GM18519 (cell line): ENCODE results near the gene USP32.
A peak's percentile ranks its signal among the peaks of the same experiment; 100 is the strongest.
"Not testable (repeated sequence)": the region's sequence is repeated elsewhere in the genome, so short reads cannot be mapped to it uniquely, and the experiment has no call there.

ENCODE experiments used
- ATAC-seq: cut with Tn5 transposase; IDR thresholded peaks from one replicate; pipeline ENCODE4 v1.9.1; 2021; ENCODE audit warnings: mild to moderate bottlenecking, moderate library complexity; ENCODE audit not compliant: unreplicated experiment, low FRiP score

The USP32 gene

DNA sequence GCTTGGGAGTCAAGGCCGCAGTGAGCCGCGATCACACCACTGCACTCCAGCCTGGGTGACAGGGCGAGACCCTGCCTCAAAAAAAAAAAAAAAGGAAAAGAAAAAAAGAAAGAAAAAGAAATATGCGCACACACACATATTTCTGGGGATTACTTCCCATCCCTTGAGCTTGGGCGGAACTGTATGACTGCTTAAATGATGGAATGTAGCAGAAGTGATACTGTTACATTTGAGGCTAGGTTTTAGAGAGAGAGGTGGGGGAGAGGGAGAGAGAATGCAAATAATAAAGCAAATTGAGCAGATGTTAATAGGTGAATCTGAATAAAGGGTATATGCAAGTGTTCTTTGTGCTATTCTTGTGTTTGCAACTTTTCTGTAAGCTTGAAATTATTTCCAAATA is 12.0 kb upstream of the USP32 start:
- ATAC-seq, result no peak

GRCh38 chr17:60403523-60403810 is 11.5 kb upstream of the USP32 start:
- no peak for ATAC-seq

DNA sequence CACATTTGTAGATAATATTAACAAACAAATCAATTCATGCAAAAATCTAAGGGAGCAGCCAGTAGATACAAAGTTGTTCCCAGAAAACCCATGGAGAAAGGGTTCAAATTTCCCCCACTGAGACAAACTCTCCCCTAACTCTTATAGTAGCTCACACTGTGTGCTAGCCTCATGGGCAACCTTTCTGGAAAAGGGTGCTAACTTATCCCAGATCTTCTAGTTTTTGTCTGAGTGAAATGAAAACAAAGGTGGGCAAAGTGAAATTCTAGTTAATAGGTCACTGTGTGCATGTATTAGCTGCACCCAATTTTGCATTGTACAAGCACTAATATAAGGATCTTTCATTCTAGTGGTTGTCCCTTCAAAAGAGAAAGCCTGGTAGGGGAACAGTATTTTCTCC is 9.9 kb upstream of the USP32 start:
- no peak for ATAC-seq

DNA sequence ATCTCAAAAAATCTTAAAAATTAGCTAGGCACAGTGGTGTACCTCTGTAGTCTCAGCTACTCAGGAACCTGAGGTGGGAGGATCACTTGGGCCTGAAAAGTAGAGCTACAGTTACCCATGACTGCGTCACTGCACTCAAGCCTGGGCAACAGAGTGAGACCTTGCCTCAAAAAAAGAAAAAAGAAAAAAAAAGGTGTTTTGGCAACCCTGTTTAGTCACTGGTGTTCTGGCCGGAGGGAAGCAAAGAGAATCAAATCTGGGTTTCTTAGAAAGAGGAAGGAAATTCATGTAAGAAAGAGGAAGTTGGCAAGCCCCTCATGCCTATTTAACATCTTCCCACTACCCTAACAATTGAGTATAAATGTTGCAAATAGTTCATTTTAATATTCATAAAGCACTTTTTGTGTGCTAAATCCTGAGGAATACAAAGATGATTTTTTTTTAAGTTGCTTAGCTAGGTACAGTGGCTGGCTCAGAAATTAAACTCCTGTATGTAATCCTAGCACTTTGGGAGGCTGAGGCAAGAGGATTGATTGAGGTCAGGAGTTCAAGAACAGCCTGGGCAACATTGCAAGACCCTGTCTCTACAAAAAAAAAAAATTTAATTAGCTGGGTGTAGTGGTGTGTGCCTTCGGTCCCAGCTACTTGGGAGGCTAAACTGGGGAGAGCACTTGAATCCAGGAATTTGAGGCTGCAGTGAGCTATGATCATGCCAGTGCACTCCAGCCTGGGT is 6.5 kb upstream of the USP32 start:
- ATAC-seq, result peak; percentile 43

GRCh38 chr17:60396412-60396811 is 4.5 kb upstream of the USP32 start:
- ATAC-seq, result no peak

GRCh38 chr17:60395508-60396065 is 3.7 kb upstream of the USP32 start:
- no peak for ATAC-seq

DNA sequence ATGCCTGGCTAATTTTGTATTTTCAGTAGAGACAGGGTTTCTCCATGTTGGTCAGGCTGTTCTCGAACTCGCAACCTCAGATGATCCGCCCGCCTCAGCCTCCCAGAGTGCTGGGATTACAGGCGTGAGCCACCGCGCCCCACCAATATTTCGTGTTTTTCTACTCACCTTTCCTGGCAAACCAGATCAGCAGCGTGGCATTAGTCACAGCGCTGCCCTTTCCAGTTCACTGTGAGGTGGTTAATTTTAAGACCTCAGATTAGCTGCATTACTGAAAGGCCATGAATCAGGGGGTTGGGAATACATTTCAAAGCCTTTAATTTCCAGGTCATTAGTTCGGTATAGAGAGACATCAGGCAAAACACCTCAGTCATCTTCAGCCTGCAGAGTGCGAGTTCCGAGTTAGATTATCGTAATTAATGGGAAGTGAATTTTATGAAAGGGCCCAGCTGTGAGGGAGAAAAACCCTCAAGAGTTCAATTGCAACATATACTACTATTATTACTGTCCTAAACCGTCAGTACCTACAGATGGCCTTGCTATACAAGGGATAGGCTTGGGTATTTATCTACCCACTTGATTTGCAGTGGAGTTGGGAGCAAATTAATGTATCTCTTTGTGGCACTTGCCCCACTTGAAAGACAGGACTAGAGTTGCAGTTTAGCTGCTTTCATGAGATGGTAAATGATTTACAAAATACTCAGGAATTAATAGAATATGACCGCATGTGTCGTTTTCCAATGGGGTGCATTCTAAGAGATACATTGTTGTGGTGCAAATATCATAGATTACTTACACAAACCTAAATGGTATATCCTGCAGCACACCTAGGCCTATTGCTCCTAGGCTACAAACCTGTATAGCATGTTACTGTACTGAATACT is 2.1 kb upstream of the USP32 start:
- no peak for ATAC-seq

- ATAC-seq, result no peak
Measured at GRCh38 chr17:60392845-60393702, 1.1 kb upstream of the USP32 start.

DNA sequence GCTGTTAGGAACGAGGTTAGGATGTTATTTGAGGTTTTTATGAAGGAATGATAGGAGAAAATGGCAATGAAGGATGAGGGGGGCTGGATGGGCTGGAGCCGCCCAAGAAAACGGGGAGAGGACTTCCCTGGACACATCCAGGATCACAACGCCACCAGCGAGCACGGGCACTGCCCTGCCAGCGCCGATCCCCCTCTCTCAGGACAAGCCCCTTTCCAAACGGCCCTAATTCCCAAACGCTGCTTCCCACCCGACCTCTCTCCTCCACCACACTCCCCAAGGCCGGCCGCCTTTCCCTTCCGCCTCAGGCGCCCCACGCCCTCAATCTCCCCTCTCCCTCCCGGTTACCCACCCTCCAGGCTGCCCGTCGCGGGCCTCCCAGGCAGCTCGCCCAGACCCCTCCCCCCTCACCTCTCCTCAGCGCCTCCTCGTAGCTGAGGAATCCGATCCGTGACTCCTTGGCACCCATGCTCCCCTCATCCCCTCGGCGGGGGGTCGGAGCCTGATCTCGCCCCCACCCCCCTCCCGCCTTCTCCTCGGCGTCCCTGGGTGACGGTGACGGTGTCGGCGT is 377 bp downstream of the USP32 start:
- no peak for ATAC-seq

- no peak for ATAC-seq
Measured at GRCh38 chr17:60390925-60391470, 935 bp downstream of the USP32 start.

DNA sequence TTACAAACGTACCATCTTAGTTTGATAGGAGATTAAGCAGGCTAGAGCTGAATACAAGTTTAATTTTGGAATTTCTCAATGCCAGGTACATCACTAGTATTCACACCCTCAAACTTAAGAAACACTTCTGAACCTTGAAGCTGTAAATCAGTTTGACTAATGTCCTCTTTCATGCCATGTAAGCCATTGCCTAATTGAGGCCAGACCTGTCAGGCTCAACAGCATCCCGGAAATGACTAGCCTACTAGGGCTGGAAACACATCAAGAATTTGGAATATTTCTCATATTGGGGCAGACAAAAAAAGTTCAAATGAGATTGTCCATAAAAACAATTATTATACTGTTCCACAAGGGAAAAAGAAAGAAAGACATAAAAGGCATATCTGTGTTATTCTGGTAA is 1.7 kb downstream of the USP32 start:
- ATAC-seq, result no peak

GRCh38 chr17:60388742-60389141 is 3.2 kb downstream of the USP32 start:
- no peak for ATAC-seq

GRCh38 chr17:60387666-60388065 is 4.3 kb downstream of the USP32 start:
- ATAC-seq, result no peak

DNA sequence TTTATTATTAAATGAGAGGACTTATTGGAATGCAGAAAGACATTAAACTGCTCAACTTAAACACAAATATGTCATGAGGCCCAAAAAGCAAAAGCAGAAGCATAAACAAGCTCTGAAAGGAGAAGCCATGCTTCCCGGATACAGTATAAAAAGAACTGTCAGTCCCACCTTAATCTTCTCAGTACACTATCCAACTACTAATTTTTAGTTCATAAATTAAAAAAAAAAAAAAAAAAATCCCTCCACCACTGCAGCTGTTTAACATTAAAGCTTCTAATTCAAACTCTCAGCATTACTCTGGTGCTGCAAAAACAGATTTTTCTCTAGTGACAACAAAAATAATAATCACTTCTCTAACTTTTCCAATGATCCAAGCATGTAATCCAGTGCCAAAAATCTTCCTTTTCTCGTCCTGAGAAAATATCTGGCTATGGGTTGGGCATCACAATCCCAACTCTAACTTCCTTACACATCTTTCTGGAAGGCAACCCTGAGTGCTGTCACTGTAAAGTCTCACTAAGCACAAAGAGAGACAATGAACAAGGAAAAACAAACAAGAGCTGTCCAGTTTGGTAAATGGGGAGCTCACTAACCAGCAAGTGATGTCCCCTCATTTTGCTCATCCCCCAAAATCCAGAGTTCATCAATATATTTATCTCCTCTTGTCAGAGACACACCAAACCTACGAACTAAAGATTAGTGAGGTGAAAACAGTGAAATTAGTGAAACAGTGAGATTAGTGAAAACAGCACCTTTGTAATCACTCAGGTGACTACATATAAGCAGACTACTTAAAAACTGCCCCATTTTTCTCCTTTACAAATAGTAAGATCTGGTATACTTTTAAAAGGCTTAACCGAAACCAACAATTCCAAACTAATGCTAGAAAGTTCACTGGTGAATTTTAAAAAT is 5.5 kb downstream of the USP32 start:
- ATAC-seq, result no peak

GRCh38 chr17:60384921-60385320 is 7.0 kb downstream of the USP32 start:
- not testable (repeated sequence) for ATAC-seq

- ATAC-seq, result no peak
Measured at GRCh38 chr17:60383379-60383778, 8.6 kb downstream of the USP32 start.

GRCh38 chr17:60381958-60382357 is 10.0 kb downstream of the USP32 start:
- no peak for ATAC-seq

DNA sequence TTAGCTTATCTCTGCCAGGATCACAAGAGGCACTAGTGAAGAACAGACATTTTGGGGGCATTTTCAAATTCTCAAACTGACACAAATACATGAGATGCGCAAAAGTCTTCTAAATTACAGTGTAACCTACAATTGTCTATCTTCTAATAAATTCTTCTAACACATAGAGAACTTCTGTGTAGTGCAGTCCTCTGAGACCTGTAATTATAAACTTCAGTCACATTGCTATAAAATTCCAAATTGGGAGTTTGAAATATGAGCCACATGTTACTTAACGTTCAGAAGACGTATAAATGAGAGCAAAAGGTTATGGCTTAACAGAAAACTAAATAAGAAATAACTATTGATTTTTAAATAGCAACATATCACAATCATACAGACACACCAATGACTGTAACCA is 12.5 kb downstream of the USP32 start:
- not testable (repeated sequence) for ATAC-seq

DNA sequence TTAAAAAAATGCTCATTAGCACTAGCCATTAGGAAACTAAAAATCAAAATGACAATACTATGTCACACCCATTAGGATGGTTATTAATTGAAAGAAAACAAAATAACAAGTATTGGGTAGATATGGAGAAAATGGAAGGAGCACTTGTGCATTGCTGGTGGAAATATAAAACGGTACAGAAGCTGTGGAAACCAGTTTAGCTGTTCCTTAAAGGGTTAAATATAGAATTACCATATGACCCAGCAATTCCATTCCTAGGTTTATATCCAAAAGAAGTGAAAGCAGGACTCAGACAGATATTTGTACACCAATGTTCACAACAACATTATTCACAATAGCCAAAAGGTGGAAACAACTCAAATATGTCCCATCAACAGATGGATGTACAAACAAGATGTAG is 13.7 kb downstream of the USP32 start:
- not testable (repeated sequence) for ATAC-seq
